GM18868 (cell line): ENCODE data around the gene RPL19.
"Not testable (repeated sequence)": the region's sequence is repeated elsewhere in the genome, so short reads cannot be mapped to it uniquely, and the experiment has no call there.

Experiments
- ATAC-seq: cut with Tn5 transposase; IDR thresholded peaks from one replicate; pipeline ENCODE4 v1.9.1; 2021; ENCODE audit warnings: mild to moderate bottlenecking, moderate library complexity; ENCODE audit not compliant: unreplicated experiment

The RPL19 gene

DNA sequence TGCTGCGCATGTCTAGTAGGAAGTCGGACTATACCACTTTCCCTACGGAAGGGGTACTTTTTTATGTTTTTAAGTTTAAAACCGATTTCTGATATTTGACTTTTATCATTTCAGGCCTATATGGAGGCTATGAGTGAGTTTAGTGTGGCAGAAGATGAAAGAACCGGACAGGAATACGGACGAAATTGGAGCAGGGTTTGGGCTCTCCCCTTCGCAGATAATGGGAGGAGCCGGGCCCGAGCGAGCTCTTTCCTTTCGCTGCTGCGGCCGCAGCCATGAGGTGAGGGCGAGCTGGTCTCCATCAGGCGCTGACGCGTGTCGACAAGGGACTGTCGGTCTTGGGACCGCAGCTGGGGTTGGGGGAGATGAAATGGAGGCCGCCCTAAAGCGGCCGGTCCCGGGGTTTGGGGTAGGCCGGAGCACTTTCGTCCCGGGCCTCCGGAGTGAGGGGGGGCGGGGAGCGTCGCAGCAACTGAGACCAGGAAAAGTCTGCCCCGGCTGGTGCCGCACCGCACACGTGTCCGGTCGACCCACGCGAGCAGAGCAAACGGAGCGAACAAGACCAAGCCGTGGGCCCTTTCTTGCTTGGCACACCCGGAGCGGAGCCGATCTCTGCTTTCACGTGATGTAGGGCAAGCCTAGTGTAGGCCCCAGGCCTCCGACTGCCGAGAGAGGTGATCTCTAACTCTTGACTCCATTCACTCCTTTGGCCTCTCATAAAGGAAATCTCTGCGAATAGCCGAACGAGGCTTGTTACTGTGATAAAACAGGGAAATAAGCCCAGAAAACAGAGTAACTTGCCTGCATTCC is at the start of gene RPL19:
TSS of gene RPL19 (plus strand) at position 214 of the 810 bp plus-strand sequence. CDS start at position 276, 62 bp downstream.
- peak; percentile 52 for ATAC-seq

GRCh38 chr17:39150795-39151149 is 49.3 kb upstream of the RPL19 start:
- ATAC-seq: no peak

- ATAC-seq: no peak
These were observed 48.7 kb upstream of the RPL19 start, which contains the start of gene PLXDC1 for GRCh38 chr17:39151150-39151942. Gene PLXDC1 (minus strand): TSS chr17:39151637. CDS start chr17:39151437, 200 bp downstream.

DNA sequence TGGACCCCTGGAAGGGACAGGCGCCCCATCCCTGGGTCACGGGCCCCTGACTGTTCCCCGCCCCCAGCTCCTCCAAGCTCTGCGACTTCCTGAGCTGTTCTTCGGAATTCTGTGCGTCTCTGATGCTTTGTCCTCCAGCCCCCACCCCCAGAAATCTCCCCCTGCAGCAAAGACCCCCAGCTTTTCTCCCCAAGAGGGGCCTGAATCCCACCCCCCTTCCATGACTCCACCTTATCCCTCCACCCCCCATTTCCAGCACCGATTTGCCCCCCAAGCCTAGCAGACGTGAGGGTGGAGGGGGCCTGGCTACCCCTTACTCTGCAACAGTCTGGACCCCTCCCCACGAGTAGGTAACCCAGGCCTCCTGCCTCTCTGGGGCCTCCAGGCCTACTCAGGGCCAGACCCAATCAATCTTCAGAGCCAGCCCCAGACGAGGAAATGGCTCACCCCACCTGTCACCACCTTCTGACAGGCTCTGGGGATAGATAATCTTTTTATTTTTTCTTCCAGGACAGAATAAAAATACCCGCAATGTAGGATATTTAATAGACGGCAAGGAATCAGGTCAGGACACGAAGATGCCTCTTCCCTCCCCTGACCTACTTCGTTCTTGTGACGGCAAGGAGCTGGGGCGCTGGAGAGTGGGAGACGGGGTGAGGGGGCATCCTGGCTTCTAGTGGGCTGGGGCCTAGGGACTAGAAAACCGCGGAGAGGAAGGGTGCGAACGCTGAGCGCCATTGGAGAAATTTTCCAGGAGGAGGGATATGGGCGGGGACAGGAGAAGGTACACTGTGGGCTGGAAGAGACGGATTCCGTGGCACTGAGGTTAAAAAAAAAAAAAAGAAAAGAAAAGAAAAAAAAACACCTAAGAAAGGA is 47.9 kb upstream of the RPL19 start:
- ATAC-seq: no peak

DNA sequence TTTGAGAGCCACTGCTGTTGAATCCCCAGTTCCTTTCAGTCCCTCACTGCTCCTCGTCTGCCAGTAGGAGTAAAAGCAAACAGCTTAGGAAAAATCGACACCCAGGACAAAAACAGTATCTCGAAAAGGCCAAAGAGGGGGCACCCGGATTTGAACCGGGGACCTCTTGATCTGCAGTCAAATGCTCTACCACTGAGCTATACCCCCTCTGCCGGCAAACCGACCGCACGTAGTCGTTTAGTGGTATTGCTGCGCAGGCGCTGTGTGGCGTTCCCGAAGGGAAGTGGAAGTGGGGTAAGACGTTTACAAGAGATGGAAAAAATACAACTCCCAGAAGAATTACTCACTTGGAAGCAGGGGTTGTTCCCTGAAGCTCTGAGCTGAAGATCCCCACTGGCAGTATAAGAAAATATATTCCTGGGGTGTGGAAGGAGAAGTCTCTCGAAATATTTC is 46.5 kb upstream of the RPL19 start:
- ATAC-seq: no peak

DNA sequence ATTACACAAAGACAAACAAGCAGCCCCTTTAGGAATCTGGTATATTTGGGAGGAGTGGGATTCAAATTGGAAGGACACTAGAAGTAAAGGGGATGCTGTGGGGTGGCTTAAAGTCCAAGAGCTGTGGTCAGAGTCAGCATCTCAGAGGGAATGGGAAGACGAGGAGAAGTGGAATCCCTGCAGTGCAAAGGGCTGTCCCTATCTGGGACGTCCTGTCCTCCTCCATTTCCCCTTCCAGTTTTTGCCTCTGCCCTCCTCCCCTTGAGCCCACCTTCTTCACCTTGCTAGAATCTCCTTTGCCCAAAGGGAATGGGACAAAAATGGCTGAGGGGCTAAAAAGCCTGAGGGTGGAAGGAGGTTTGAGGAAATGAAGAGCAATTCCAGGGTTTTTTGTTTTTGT is 44.4 kb upstream of the RPL19 start:
- ATAC-seq: no peak

- ATAC-seq: no peak
These were observed 43.6 kb upstream of the RPL19 start for GRCh38 chr17:39156491-39156890.

DNA sequence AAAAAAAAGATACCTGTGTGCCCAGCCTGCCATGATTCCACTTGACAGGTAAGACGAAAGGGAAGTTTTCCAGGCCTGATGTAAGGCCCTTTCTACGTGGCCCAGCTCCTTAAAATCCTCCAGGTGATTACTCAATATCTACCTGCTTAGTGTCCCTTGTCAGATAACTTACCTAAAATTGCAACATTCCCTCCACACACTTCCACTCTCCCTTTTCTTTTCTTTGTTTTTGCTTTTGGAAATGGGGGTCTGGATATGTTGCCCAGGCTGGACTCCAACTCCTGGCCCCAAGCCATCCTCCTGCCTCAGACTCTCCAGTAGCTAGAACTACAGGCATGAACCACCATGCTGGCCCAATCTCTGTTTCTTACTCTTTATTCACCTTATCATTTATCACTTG is 41.5 kb upstream of the RPL19 start:
- ATAC-seq: no peak

DNA sequence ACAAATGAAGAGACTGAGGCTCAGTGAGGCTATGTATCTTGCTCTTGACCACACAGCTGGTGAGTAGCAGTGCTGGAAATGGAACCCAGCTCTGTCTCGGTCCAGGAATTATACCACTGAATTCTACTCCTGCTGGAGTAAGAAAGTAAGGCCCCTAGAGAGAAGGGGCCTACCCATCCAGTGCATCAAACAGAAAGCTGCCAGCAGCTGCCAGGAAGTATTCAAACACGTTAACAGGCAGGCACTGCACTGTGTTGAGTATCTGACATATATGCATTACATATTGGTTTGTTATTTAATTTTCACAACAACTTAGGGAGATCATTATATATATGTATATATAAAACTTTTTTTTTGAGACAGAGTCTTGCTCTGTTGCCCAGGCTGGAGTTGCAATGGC is 38.1 kb upstream of the RPL19 start:
- ATAC-seq: no peak

DNA sequence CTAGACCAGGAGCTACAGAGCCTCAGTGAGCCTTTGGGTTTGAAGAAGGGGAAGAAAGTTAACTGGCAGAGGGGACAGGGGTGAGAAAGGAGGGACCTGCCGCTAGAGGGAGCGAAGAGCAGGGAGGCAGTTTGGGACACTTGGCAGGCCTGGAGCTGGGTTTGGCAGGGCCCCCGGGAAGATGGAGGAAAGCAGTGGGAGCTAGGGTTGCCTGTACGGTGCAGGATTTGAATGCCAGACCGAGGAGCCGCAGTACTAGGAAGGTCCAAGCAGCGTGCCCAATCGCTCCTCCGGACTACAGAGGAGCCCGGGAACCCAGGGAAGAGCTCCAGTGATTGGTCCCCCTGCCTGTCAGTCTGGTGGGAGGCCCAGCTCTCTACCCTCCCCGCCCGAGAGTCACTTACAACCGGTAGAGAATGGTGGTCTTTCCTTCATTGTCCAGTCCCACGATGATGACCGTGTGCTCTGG is 35.4 kb upstream of the RPL19 start:
- ATAC-seq: no peak

DNA sequence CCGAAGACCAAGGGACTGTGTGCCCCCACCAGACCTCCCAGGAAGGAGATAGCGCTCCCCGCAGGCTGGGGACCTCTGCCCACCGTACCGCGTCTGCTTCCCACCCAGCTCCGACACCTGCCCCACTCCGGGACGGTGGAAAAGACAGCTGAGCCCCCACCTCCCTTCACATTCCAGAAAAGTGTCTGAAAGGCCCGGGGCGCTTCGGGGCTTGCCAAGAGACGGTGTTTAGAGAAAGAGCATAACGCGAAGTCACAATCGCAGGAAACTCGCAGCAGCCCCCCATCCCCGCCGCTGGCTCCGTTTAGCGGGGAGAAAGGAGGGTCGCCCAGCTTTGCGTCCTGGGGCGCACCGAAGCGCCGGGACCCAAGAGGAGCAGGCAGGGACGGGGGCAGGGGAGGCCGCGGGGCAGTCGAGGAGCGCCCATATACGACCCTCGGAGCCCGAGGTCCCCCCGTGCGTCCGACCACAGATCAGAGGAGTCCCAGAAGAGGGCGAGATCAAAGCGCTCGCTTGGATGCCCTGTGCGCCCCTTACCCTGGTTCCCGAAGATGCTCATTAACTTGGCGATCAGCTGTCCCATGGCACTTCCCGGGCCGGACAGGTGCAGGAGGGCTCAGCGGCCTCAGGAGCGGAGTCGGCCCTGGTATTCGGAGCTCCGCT is 34.8 kb upstream of the RPL19 start:
- no peak for ATAC-seq

DNA sequence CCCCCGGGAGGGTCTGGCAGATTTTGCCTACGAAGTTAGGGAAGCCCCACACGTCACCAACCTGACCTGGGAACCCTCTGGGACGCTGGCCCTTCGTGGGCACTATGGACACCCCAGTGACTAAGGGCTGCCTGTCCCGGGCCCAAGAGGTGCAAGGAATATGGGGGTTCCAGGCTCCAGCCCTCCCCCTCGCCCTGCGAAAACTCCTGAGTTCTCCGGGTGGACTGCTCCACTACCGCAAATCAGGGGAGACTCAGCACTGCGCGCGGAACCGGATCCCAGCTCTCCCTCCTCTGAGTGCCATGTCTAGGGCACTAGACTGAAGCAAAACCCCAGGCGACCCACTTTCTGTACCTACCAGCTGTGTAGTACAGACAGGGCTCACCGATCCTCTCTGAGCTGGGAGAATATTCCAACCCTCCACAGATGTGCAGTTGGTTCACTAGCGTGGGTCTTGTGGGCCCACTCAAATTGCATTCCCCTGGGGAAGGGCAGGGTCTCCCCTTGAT is 34.2 kb upstream of the RPL19 start, which contains the start of gene ARL5C:
TSS of gene ARL5C (minus strand) at position 321 of the 509 bp plus-strand sequence. CDS start 401 bp downstream, outside the sequence.
- ATAC-seq: no peak

DNA sequence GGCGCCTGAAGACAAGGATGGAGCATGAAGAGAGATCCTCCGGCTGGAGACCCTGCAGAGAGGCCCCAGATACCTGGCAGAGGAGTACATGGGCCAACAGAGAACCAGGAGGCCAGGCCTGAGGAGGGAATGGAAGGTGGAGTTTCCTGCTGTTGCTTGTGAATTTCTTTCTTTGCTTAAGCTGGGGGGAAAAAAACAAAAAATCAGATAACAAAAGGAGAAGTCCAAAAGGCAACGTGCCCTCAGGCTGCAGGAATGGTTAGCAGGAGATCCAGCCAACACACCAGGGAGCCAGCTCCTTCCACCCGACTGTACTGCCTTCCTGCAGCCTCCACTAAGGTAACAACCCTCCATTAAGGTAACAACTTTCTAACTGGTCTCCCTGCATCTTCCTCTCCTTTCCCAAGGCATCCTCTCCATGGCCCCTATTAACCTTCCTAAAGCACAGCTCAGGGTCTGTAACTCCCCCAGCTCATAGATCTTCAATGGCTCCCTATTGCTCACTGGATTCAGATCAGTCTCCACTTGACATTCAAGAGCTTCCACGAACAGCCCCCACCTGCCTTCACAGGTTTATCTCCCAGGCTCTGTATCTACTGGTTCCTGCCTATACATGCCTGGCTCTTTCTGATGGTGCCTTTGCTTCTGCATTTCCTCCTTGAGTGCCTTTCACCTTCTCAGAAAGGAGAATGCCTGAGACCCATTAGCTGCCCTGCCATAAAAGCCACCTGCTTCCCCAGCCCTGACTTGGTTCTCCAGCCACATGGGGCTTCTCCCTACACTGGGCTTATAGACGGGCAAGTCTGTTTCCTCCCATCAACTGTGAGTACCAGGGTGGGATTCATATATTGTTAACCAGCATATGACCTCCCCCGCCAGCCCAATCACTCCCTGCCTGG is 33.4 kb upstream of the RPL19 start:
- ATAC-seq: no peak

DNA sequence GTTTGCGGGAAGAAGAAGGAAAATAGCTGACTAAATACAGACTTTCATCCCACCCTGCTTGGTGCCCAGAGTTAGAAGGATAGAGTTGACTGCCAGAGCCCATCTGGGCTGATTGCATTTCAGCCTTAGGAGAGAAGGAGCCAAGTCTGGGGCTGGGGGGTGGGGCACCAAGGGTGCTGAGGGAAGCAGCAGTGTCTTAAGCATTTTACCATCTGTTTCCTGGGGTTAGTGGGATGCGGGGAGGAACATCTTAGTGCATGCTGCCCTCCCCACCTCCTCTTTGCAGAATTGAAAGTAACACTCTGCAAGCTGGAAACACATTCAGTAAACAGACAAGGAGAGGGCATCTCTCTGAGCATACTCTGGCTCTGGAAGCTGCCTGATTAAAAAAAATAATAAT is 32.6 kb upstream of the RPL19 start:
- no peak for ATAC-seq

GRCh38 chr17:39168503-39168902 is 31.6 kb upstream of the RPL19 start:
- ATAC-seq: not testable (repeated sequence)

- ATAC-seq: no peak
These were observed 31.0 kb upstream of the RPL19 start for GRCh38 chr17:39169101-39169500.

GRCh38 chr17:39169518-39169917 is 30.6 kb upstream of the RPL19 start:
- ATAC-seq: no peak

DNA sequence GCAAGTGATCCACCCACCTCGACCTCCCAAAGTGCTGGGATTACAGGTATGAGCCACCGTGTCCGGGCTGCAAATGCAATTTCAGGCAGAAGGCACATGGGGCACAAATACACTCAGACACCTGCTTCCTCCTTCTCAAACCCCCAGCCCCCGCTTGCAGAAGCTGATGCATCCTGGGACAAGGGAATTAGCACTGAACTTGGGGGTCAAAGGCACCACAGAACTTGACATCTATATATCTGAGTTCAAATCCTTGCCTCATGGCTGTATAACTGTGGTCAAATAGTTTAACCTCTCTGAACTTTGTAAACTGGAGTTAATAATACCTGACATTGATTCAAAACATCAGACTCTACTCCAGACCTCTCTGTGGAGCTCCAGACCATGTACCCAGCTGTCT is 30.0 kb upstream of the RPL19 start:
- no peak for ATAC-seq

DNA sequence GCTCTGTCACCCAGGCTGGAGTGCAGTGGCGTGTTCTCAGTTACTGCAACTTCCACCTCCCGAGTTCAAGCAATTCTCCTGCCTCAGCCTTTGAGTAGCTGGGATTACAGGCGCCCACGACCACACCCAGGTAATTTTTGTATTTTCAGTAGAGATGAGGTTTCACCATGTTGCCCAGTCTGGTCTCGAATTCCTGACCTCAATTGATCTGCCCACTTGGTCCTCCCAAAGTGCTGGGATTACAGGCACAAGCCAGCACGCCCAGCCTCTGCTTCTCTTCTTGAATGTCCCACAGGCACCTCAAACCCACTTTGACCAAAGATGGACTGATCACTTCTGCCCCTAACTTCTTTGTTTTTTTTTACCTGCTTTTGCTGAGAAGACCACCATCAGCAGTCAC is 29.5 kb upstream of the RPL19 start:
- ATAC-seq: no peak
